HG03280 (cell line): ENCODE results near the gene SF1.

Experiments
- ATAC-seq: cut with Tn5 transposase; IDR thresholded peaks from one replicate; pipeline ENCODE4 v1.9.1; 2021; ENCODE audit warnings: mild to moderate bottlenecking, moderate library complexity; ENCODE audit not compliant: unreplicated experiment

SF1 gene

GRCh38 chr11:64714666-64715065 lies 63.7 kb downstream of the SF1 start:
- no peak for ATAC-seq
